NCI-H82 (cell line): ENCODE data around the gene EIF4B.
A peak's percentile ranks its signal among the peaks of the same experiment; 100 is the strongest.
"Not testable (repeated sequence)": the region's sequence is repeated elsewhere in the genome, so short reads cannot be mapped to it uniquely, and the experiment has no call there.

Experiments
- DNase-seq: peaks from one replicate; lab custom pipeline; 2025; lab: John Stamatoyannopoulos, UW

EIF4B gene, protein sequence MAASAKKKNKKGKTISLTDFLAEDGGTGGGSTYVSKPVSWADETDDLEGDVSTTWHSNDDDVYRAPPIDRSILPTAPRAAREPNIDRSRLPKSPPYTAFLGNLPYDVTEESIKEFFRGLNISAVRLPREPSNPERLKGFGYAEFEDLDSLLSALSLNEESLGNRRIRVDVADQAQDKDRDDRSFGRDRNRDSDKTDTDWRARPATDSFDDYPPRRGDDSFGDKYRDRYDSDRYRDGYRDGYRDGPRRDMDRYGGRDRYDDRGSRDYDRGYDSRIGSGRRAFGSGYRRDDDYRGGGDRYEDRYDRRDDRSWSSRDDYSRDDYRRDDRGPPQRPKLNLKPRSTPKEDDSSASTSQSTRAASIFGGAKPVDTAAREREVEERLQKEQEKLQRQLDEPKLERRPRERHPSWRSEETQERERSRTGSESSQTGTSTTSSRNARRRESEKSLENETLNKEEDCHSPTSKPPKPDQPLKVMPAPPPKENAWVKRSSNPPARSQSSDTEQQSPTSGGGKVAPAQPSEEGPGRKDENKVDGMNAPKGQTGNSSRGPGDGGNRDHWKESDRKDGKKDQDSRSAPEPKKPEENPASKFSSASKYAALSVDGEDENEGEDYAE

DNA sequence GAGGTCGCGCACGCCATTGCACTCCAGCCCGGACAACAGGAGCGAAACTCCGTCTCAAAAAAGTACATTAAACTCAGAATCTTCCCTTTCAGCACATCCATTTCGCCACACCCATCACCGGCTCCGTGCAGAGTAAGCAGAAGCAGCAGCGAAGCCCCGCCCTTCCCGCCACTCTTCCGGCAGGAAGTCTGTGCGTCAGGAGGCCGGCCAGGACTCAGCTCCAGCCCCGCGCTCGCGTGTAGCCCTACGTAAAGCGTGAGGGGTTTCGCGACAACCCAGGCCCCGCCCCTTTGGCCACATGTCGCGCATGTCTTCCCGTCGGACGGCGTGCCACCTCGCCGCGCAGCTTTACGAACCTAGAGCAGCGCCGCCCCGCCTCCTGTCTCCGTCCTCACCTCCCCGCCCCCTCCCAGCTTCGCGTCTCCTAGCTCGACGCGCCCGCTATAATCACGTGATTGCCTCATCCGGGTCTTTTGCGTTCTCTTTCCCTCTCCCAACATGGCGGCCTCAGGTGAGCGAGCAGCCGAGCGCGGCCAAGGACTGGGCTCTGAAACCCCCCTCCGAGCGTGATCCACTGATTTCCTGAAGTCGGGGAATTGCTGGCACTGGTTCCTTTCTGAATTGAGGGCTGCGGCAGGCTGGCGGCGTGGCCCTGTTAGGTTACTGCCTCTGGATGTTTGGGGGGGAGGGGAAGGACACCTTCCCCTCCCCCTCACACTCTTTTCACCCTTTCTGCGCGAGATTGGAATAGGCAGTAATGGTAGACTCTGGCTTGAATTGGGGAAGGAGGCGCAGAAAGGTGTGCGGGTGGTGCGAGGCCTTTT lies at the start of gene EIF4B:
TSS of gene EIF4B (plus strand) at position 471 of the 824 bp plus-strand sequence. CDS start at position 499, 28 bp downstream.
- DNase-seq: peak; percentile 100

DNA sequence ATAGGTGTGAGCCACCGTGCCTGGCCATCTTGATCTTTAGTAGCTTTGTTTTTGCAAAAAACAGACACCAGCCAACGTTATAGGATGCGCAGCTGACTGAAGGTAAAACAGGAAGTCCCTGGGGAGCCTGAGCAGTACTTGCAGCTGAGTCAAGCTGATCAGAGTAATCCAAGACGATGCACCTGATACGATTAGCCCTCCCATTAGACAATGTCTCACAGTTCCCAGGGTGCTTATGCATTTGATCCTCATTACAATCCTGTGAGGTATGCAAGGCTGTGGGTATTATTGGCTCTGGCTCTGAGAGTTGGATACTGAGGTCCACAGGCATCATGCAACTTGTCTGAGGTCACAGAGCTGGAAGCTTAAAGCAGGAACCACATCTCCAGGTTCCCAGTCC lies 49.3 kb upstream of the EIF4B start:
- peak; percentile 98 for DNase-seq

DNA sequence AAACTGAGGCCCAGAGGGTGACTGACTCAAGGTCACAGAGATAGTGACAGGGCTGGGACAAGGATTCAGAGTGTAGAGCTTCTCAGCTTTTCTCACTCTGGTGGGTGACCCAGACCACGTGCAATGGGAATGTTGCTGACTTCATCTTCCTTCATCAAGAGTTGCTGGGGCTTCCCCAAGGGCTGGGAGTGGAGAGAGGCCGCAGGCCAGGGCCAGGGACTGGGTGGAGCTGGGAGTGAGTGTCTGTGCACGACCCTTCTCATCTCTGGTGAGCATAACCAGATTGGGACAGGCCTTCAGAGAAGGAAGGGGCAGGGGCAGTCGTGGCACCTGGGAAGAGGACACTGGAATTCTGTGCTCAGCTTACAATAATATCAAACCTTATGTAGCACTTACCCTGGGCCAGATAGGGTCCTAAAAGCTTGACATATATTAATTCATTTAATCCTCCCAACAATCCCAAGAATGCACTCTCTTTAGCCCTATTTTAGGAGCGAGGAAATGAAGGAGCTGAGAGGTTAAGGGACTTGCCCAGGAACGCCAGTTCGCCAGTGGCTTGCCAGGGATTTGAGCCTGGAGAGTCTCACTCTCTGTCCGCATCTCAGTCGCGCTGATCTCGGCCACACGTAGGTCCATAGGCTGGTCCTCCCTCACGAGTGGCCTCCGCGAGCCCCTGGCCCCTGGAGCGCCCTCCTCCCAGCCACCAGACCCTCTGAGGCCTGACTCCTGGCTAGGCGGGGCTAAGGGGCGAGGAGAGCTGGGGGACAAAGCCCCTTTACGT lies 41.5 kb upstream of the EIF4B start:
- DNase-seq: no peak

DNA sequence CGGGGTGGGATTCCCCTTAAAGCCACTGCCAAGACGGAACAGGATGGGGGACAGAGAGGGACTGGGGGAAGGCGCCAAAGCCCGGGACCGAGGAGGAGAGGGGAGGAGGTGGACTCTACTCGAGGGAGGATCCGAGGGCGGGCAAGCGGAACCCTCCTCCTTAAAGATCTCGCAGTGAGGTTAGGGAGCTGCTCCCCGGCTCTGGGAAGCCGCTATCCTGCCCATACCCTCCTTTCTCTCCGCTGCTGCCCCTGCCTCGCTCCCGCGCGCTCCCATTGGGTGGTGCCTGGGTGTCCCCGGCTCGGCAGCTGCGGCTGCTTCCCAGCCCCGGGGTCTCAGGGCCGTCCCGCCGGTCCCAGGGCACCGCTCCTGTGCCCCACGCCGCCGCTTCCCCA lies 40.9 kb upstream of the EIF4B start:
- no peak for DNase-seq

DNA sequence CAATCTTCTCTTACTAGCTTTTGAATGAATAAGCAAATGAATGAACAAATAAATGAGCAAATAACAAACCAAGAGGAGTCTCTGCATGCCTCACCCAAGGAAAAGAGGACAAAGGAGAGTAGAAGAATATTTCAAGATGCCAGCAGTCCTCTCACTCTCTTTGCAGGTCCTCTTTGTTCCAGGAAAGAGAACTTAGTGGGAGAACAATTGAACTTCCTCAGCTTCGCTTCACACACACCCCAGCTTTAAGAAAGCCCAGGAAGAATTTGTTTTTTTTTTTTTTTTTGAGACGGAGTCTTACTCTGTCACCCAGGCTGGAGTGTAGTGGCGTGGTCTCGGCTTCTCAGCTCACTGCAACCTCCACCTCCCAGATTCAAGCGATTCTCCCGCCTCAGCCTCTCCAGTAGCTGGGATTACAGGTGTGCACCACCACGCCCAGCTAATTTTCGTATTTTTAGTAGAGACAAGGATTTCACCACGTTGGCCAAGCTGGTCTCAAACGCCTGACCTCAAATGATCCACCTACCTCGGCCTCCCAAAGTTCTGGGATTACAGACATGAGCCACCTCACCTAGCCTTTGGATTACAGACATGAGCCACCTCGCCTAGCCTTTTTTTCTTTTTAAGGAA lies 37.0 kb upstream of the EIF4B start:
- no peak for DNase-seq

DNA sequence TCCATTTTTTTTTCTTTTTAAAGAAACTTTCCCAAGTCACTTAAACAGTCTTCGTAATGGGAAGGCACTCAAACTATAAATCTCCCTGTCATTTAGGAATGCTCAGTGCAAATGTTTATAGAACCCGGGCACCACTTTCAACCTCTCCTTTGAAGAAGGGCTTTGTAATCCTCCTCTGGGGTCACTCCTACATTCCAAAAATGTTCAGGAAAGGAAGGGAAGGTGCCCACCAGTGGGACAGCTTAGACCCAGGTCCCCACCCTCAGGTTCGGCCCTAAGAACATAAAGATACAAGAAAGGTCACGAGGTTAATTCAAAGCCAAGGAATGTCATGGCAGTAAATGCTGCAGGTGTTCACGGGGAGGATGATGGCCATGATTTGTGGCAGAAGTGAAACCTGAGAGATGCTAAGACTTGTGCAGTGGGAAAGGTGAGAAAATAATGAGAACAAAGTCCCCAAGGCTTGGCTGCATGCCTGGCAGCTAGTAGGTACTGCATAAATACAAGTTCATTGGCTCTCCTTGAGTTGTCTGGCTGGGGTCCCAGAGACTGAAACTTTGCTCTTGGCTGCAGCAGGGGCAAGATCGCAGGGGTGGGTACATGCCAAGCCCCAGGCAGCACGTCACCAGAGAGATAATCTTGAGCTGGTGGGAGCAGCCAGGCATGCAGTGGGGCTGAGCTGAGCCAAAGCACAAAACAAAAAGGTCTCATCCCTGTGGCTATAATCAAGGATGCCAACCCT lies 36.3 kb upstream of the EIF4B start:
- no peak for DNase-seq

DNA sequence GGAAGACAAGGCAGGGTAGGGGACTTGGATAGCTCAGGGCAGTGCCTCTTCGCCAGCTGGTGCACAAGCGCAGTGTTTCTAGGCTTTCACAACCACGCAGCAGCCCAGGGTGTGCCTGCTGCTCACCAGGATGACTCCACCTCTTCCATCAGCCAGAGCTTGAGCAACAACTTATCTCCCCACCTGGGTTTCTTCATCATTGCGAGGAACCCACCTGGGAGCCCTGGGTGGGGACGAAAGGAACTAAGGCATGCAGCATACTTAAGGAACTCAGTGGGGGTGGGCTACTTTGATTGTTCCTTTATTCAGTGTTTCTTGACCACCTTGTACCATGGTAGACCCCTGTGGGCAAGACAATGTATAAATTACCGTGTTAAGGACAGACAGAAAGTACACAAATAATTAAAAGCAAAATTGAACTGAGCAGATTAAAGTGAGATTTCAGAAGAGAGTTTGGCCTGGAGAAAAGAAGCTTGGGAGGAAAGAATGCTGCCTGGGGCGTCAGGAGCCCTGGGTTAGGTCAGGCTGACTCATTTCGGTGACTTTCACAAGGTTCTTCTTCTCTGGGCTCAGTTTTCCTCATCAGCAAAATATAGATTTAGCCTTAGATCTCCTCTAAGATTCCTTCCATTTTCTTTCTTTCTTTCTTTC lies 34.5 kb upstream of the EIF4B start:
- no peak for DNase-seq

DNA sequence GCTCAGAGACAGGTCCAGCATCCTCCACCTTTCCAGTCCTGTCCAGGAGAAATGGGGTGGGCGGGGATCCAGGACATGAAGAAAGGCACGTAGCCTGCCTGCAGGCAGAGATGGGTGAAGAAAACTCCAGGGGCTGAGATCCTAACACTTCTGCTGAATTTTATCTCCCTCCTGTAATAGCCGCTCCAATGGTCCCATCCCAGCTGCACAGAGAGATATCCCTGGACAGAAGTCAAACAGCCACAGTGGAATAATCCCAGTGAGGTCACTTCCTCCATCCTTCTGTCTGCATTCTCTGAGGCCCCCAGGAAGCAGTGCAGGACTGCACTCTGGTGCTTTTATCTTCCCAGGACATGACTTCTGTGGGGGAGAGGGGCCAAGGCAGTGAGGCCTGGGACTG lies 31.1 kb upstream of the EIF4B start:
- DNase-seq: no peak

DNA sequence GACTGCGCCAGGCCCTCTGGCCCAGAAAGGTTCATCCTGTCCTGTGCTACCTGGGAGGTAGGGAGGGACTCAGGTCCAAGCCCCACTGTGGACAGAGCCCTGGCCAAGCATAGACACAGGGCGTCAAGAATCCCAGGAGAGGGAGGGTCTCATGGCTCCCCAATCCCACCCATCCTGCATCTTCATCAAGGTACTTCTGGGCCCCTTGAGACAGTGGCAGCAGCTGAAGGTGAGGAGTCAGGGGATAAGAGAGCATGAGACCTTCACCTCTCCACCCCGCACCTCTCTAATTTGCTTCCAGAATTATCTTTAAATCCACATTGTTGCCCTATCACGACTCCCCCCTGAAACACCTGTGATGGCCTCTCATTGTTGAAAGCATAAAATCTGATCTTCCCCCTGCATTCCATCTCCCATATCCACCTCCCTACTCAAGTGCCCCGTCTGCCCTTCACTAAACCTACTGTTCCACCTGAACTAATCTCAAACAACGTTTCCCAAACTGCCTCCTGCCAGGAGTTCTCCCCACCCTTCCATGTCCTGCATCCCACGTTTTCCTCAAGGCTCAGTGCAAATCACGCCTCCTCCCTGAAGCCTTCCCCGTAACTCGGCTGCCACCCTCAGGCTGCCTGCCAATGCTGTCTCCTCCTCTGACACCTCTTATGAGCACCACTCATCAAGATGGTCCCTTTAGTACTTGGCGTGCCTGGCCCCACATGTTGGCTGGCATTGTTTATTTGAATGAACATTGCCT lies 30.3 kb upstream of the EIF4B start:
- peak; percentile 28 for DNase-seq

DNA sequence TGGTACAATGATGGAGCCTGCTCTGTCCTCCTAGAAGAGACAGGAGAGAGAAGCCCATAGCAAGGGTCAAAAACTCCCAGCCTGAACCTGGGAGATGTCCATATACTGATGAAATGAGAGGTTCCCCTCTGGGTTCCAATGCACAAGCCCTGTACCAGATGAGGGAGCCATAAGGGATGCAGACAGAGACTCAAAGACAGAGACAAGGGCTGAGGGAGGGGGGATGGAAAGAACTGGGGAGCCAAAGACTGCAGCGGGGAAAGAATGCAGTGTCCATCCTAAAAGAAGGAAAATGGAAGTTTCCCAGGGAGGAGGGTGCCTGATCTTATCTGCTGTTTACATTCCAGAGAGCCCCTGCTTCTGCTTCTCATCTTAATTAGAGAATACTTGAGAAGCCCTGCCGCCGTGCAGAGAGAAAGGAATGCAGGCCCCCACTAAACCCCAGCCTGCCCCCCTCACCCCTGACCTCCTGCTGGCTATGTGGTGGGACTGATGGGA lies 29.6 kb upstream of the EIF4B start:
- DNase-seq: no peak

DNA sequence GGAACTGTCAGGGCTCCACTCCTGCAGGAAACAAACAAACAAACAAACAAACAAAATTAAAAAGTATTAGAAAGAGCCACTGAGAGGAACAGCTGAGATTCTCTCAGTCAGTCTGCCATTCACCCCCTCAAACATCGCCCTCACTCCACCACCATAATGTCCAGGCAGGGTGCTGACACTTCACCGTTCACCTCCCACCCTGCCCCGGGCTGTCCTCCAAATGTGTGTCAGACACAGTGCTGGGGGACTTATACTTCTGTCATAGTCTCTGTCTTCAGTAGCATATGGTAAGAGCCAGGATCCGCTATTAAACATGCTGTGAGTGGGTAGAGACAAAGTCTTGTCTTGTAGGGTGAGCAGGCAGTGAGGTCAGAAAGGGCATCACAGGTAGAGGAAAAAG lies 29.1 kb upstream of the EIF4B start:
- no peak for DNase-seq

DNA sequence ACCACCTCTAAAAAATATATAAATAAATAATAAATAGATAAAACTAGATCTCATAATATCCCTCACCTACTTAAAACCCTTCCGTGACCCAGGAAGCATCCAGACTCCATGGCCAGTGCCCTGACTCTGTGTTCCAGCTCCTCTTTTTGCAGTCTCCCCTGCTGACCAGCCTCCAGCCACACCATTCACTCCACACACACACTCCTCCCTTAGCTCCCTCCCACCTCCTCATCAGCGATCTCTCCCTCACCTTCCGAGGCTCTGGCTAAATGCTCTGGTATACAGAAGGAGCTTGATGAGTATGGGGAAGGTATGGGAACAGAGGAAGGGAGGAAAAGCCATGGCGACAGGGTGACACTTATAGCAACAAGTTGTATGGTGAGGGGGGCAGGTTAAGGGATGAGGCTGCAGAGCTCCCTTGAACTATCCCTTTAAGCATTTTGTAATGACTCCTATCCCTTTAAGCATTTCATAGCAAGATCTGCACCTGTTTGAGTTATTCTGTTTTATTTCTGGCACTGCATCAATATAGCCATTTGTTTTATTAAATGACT lies 26.1 kb upstream of the EIF4B start:
- no peak for DNase-seq

DNA sequence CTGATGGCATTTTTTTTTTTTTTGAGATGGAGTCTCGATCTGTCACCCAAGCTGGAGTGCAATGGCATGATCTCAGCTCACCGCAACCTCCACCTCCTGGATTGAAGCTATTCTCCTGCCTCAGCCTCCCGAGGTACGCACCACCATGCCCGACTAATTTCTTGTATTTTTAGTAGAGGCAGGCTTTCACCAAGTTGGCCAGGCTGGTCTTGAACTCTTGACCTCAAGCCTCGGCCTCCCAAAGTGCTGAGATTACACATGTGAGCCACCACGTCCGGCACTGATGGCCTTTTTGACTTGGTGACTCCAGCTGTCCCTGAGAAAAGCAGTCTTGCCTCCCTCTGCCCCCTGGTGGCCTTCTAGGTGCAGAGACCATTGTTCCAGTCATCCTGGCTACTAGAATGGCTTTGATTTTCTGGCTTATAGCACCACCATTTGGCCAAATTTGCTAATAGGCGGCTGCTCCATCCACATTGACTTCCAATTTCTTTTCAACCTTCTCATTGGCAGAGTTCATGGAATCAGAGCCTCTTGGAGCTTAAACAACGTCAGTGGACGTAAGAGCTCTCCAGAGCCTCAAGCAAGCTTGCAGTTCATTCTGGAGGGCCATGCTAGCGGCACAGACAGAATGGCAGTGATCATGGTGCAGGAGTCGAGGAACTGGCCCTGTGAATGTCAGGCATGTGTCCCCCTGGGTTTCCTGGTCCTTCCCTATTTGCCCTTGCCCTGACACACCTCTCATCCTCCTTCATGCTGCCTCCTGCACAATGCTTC lies 25.4 kb upstream of the EIF4B start:
- DNase-seq: peak; percentile 97

DNA sequence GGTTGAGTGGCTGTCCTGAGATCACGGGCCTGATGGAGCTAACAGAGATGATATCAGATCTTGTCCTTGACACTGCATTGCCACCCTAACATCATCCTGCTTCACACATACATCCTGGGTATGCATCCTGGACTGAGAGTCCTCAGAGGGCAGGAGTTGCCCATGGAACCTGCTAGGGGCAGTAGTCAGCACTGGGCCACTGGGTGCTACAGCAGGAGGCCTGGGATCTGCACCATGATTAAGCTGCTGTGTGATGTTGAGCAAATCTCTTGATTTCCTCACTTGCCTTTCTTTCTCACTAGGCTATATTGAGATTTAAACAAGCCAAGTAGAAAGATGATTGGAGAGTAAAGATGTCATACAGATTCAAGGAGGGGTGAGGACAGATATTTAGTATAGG lies 22.1 kb upstream of the EIF4B start:
- DNase-seq: peak; percentile 21

DNA sequence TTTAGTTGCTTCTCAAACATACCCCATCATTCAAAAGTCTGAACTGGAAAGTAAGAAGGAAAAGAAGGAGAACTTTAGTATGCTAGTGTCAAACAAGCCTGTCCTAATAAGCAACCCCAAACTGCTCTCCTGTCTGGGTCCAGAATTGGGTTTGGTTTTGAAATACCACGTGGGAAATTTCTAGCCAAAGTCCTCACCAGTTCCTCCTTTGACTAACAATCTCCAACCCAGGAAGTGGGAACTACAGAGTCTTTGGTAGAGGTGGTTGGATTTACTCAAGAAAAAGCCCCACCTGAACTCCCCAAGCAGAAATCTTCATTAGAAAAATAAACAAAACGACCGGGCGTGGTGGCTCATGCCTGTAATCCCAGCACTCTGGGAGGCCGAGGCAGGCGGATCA lies 17.4 kb upstream of the EIF4B start:
- no peak for DNase-seq

DNA sequence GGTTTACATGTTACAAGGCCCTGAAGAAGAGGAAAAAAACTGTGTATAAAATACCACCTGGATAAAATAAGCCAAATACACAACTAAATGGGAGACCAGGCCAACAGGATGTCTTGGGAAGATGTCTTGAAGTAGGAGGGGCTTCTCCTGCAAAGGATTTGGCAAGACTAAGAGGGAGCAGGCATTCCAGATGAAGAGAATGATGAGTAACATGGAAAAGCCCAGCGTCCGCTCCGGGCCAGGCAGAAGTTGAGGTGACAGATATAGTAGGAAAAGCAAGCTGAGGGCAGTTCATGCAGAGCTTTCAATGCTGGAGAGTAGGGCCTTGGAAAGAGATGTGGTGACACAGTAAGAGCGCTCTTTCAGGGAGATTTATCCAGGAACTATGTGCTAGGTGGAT lies 16.1 kb upstream of the EIF4B start:
- DNase-seq: no peak

DNA sequence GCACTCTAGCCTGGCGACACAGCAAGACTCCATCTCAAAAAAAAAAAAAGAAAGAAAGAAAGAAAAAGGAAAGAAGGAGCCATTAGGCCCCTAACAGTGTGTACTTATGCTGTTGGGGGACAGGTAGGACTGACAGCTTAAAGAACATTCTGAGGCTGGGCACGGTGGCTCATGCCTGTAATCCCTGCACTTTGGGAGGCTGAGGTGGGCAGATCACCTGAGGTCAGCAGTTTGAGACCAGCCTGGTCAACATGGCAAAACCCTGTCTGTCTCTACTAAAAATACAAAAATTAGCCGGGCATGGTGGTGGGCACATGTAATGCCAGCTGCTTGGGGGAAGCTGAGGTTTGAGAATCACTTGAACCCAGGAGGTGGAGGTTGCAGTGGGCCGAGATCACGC lies 14.0 kb upstream of the EIF4B start:
- not testable (repeated sequence) for DNase-seq
